HFF-Myc (cell line): ENCODE measurements around the gene SLC6A11.

Source experiments
- DNase-seq: peaks from one replicate; pipeline ENCODE4 v3.0.0-alpha.2; 2011; ENCODE audit warnings: low read depth; ENCODE audit errors: extremely low read depth
- H3K4me3 ChIP-seq: replicated peaks from 2 replicates; pipeline ENCODE4 v1.5.1; 2011; ENCODE audit warnings: low read depth, mild to moderate bottlenecking, control low read depth, low read length
- TF ChIP-seq, protein P1 (sequence below): IDR thresholded peaks from 2 replicates; pipeline ENCODE4 v1.5.1; 2012; ENCODE audit warnings: mild to moderate bottlenecking, low read depth, low read length, control low read depth; ENCODE audit errors: missing control alignments

Gene SLC6A11

DNA sequence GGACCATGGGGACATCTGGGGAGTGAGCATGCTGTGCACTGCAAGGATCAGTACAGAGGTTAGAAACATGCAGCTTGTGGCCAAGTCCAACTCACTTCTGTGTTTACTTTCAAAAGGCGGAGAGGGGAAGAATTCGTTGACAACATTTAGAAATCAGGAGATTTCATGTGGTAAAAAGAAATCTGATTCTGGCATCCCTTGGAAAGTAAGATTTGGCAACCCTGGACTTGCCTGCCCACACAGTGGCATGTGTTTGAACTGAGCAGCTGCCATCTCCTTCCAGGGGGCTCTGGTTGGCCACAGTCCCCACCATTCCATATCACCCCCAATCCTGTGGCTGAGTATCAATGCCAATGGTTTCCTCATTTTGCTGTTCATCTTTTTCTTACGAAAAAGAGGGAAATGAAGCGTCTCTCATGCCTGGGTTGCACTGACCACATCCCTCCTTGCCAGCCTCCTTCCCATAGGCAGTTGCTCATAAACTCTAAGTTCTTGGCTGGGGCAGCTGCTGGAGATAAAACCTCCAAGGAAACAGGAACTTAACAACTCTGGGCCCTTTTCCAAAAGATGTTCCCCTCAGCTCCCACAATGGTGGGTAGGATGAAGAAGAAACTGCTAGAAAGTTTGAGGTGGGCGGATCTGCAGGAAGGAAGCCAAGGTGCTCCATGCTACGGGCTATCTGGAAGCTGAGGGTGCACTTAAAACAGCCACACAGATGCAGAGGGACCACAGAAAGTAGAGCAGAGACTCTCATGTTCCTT is 29.2 kb downstream of the SLC6A11 start:
- no peak for DNase-seq
- TF ChIP-seq, protein P1, sequence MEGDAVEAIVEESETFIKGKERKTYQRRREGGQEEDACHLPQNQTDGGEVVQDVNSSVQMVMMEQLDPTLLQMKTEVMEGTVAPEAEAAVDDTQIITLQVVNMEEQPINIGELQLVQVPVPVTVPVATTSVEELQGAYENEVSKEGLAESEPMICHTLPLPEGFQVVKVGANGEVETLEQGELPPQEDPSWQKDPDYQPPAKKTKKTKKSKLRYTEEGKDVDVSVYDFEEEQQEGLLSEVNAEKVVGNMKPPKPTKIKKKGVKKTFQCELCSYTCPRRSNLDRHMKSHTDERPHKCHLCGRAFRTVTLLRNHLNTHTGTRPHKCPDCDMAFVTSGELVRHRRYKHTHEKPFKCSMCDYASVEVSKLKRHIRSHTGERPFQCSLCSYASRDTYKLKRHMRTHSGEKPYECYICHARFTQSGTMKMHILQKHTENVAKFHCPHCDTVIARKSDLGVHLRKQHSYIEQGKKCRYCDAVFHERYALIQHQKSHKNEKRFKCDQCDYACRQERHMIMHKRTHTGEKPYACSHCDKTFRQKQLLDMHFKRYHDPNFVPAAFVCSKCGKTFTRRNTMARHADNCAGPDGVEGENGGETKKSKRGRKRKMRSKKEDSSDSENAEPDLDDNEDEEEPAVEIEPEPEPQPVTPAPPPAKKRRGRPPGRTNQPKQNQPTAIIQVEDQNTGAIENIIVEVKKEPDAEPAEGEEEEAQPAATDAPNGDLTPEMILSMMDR = no peak
- no peak overlapping the region for H3K4me3 ChIP-seq

DNA sequence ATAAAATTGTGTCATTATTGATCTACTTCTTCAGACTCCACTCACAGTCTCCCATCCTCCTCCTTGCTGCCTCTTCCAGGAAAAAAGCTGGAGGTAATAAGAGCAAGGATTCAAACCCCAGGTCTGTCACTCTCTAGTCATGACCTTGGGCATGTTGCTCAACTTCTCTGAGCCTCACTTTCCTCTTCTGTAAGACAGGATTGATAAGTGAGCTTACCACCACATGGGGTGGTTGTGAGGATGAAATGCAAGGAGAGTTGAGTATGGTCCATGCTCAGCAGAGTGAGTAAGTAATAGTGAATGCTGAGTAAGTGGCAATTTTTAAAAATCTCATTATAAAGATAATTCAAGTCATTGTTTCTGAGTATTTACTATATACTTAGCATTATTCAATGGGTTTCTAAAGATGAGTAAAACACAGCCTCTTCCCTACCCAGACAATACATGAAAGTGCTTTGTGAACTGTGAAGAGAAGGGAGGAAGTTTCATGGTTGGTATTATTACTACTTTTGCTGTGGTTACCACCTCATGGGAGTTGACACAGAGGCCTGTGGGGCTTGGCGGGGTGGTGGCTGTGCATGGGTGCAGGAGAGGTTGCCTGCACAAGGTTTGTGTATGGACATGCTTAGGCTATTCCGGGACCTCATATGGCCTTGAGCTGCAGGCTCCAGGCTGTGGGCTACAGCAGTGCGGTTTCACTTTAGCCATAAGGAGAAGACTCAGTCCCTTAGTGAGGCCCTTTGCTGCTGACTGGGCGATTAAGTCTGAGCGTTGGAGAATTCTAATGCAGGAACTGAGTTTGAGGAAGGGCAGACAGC is 30.0 kb downstream of the SLC6A11 start:
- H3K4me3 ChIP-seq = no peak overlapping the region
- no peak for DNase-seq
- TF ChIP-seq, protein P1 = no peak

DNA sequence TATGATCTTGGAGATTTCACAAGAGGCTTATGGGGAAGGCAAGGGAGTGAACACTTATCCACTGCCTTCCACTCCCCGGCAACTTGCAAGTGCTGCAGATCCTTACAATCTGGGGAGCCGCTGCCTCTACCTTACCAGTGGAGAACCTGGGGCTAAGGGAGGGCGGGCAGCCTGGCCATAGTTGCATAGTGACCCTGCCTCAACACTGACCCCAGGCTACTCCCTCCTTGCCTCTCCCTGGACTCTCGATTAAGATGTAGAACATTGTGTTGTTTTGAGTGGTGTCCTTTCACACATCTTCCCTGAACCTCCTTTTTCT is 30.6 kb downstream of the SLC6A11 start:
- H3K4me3 ChIP-seq = no peak overlapping the region
- TF ChIP-seq, protein P1 = no peak
- DNase-seq = no peak

DNA sequence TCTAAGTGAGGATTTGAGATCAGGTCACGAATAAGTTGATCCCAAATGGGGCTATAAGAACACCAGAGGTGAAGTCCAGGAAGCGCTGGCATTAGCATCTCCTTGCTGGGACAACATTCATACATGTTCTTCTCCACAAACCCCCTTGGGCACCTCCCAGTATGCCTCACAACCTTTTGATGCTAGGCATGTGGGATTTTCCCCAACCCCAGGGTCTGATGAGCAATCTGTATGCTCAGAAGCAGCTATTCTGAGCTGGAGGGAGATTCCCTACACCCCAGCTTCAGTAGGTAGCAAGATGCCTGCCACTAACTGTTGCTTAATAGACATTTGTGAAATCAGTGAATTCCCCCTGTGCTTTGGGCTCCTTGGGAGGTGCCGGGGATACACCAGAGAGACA is 32.2 kb downstream of the SLC6A11 start:
- TF ChIP-seq, protein P1 = no peak
- no peak for DNase-seq

DNA sequence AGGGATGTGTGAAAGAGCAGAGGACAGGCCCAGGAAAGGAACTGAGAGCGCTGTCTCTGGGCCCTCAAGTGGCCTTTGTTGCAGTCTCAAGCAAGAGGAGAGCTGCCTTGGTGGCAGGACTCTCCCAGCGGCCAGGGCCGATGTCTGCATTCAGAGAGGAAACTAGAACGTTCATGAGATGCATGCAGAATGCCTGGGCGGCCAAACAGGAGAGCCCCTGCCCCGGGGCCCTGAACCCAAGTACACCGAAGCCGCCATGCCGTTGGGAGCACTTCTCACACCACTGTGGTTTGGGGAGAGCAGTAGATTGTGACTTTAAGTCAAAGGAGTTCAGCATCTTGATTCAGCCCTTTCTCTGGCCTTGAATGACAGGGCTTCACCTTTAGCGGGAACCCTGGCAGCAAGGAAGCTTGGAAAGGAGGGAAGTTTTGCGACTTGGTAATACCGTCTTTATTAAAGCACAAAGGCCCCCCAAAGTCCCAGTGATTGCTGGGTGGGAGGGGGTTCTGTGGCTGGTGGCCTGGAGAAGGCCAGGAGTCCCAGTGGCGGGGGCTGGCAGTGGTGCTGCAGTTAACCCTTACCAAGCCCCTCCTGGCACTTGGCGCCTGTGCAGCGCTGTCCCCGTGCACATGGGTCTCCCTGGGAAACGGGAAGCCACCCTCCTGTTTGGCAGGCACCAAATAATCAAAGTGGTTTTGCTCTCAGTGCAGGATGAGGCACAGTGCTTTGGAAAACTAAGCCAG is 36.2 kb downstream of the SLC6A11 start:
- no peak for DNase-seq
- TF ChIP-seq, protein P1 = no peak
- no peak overlapping the region for H3K4me3 ChIP-seq

More for the DNA sequence above, 32.2 kb downstream of the SLC6A11 start:
- H3K4me3 ChIP-seq = no peak overlapping the region

DNA sequence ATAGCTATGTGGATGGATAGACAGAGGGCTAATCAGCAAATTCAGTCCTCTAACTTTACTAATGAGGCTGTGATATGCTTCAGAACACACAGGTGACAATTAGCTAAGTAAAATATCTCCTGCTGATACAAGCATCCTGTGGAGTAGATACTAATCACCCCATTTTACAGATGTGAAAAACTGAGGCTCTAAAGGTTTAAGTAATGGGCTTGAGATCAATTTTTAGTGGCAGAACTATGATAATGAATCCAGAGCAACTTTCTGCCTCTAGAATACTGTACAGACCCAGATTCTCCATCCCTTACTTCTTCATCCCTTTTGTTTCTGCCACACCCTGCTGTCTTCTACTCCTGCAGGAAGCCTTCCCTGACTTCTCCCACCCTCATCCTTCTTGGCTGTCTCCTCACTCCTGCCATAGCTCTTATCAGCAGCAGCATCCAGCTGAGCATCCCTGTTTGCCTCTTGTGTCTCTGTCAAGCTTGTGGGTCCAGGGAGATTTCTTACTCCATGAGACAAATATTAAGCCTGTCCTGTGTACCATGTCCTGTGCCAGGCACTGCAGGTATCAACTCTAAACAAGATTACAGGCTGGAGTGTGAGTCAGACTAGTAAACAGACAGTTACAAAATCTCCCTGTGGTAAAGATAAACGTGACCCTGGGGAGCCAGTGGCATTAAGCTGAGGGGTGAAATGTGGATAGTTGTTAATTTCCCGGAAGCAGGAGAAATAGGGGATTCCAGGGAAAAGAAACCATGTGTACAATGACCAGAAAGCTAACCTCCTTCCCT is 39.2 kb downstream of the SLC6A11 start:
- TF ChIP-seq, protein P1 = no peak
- no peak for DNase-seq
- H3K4me3 ChIP-seq = no peak overlapping the region
